ENCODE data around the gene AFTPH.

AFTPH gene

GRCh38 chr2:64542071-64543007, 18.2 kb downstream of the AFTPH start:
- no peak for DNase-seq (ENCODE audit: low spot score)

- DNase-seq (ENCODE audit: low spot score): no peak
These were observed 19.0 kb downstream of the AFTPH start for GRCh38 chr2:64543008-64543697.

GRCh38 chr2:64548761-64549160, 24.6 kb downstream of the AFTPH start:
- no peak for DNase-seq (ENCODE audit: low spot score)

- no peak for DNase-seq (ENCODE audit: low spot score)
These were observed 25.9 kb downstream of the AFTPH start for GRCh38 chr2:64550042-64550441.

- DNase-seq (ENCODE audit: low spot score): no peak
These were observed 27.7 kb downstream of the AFTPH start for GRCh38 chr2:64551851-64552250.

GRCh38 chr2:64554117-64554516, 30.0 kb downstream of the AFTPH start:
- DNase-seq (ENCODE audit: low spot score): no peak

DNA sequence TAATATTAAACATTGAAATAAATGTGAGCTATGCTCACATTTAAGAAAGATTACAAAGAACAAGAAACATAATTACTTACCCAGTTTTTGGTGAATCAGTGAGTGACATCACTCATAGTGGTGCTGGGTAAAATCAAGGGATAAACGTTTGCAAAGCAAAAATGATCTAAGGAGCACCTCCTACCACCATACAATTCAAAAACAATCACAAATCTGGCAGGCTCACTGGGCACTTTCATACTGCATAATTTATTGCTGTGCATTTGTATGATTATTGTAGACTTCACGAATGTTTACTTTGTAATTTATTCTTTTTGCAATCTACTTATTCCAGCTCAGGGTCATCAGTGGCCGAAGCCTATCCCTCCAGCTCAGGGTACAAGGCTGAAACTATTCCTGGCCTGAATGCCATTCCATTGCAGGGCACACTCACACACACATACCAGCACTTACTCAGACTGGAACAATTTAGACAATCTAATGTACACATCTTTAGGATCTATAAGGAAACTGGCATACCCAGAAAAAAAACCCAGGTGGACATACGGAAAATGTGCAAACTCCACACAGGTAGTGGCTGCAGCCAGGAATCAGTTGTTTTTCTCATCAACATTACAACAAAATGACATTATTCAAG, 34.4 kb downstream of the AFTPH start:
- DNase-seq (ENCODE audit: low spot score): no peak

DNA sequence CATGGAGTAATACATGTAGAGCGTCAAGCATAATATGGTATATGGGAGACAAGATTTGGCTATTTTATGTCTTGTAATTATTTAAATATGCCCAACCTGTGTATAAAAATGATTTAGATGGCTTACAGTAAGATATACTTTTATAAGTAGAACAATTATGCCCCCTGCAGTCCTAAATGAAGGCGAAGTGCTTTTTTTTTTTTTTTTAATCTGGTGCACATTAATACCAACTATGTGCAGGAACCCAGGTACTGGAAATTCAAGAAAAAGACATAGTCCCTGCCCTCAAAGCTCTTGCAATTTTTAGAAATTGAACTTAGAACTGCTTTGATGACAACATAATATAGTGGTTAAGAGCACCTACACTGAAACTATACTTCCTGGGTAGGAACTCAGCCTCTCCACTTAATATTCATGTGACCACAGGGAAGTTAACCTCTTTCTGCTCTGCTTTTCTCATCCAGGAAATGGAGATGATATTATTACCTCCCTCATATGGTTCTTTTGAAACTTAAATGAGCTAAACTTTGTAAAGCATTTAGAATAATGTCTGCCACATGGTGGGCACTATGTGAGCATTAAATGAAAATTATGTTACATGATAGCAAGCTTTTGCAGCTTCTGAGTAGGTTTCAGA, 38.1 kb downstream of the AFTPH start:
- DNase-seq (ENCODE audit: low spot score): no peak

DNA sequence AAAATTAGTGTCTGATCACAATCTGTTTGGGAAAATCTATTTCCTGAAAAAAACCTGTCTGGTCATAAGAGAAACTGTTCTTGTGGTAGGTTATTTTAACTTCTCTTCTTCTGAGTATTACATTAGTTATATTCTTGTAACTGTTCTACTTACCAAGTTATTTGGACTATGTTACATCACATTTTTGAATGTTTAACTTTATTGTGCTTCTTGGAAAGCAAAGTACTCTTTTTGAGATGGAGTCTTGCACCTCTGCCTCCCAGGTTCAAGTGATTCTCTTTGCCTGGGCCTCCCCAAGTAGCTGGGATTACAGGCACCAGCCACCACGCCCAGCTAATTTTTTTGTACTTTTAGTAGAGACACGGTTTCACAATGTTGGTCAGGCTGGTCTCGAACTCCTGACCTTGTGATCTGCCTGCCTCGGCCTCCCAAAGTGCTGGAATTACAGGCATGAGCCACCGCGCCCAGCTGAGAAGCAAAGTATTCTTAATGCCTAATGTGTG, 39.4 kb downstream of the AFTPH start:
- DNase-seq (ENCODE audit: low spot score): no peak

DNA sequence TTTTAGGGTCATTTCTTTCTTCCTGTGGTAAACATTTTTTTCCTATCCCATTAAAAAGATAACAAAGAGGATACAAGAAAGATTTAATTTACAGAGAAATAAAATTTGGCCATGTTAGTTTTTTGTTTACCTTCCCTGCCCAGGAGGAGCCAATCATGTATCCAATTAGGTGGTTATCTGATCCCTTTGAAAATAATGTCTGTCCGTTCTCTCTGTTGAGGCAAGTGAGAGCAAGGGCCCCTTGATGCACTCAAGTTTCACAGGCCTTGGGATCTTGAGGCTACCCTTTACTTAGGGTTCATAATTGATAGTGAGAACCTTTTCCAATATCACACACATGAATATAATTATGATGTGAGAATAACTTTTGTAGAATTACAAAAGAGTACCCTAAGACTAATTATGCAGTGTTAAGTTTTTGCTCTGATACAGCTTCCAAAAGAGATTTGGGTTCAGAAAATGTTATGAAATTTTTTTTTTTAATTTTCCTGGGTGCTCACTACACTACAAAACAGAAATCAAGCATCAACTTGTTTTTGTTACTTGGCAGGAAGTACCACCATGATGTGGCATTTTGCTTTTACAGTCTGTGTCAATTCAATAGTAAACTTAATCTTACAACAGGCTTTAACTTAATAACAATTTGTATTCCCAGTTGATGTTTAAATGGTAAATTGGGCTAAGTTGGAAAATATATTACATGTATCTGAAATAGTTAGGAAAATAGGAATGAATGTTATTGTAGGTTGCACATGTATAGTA, 42.0 kb downstream of the AFTPH start:
- peak; percentile 22 for DNase-seq (ENCODE audit: low spot score)

DNA sequence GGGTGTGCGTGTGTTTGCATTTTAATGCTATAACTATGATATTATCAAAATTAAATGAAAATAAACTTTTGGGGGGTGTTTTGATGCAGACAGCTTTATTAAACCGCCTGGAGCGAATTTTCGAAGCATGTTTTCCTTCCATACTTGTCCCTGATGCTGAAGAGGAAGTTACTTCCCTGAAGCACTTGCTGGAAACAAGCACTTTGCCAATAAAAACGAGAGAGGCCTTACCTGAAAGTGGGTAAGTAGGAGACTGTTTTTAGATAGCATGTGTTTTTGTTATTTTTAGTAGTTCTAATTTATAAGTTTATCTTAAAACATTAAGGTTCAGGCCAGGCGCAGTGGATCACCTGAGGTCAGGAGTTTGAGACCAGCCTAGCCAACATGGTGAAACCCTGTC, 43.3 kb downstream of the AFTPH start:
- no peak for DNase-seq (ENCODE audit: low spot score)

DNA sequence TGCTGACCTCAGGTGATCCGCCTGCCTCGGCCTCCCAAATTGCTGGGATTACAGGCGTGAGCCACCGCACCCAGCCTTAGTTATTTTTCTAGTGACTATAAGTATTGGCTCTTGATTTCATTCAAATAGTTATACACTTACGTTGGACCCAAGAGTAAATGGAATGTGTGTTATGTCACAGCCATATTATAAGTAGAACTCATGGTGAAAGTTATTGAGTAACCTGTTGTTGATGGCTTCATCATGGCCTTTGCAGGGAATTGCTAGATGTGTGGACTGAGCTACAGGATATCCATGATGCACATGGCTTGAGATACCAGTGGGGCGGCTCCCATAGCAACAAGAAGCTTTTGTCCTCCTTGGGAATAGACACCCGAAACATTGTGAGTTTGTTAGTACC, 44.7 kb downstream of the AFTPH start:
- DNase-seq (ENCODE audit: low spot score): no peak

DNA sequence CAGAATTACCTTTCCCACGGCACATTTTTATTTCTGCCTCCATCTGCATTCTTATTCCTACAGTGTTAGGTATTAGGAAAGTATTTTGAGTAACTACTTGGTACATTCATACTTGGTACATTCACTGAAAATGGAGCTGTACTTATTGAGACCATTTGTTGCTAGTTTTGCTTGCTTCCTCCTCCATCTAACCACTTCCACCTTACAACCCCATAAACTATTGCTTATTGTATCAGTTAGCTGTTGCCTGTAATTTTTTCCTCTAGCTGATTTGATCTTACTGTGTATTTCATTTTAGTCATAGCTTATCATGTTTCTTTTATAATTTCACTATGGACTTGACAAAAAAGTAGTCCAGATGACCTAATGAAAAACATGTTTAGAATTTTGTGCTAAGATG, 50.7 kb downstream of the AFTPH start:
- DNase-seq (ENCODE audit: low spot score): no peak

DNA sequence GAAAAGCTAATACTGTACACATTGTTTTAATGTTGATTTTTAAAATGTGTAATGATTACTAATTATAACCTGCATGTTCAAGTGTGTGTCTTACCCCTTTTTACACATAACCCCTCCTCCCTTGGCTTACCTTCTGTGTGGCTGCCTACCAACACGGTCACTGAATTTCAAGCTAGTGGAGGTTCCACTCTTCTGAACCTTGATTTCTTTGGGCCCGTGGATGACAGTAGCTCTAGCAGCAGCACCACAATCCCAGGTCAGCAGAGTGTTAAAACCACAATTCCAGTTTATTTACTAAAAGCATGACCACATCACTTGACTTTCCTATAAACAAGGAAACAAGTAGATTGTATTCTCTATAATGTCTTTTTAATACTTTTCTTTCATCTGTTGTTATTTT, 56.9 kb downstream of the AFTPH start:
- no peak for DNase-seq (ENCODE audit: low spot score)

DNA sequence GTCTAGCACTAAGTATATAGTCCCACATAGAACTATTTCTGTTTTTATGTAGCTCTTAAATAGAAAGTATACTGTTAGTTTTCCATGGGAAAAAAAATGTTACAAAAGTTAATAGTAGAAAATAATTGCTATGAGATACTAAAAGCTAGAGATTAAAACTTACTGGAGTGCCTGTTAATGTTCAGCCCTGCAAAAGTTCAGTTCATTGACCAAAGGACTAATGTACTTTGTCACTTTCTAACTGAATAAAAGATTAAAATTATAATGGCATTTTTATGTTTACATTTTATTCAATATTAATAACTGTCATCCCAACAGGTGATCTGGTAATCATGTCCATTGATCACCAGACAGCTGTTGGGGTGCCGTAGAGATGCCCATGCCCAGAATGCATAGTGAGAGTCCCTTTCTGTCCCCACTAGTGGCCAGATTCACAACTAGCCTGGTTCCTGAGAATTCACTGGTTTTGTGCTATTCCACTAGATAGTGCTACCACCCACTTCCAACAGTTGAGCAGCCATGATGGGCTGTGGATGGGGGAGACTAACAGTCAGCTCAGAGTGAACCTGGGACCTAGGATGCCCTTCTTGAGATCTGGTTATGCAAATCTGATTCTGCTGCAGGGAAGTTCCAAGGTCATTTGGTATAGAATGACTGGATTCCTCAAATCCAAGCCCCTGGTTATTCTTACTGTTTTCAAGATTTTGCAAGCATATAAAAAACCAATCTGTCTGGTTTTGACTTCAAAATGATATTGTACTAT, 57.8 kb downstream of the AFTPH start:
- no peak for DNase-seq (ENCODE audit: low spot score)

- DNase-seq (ENCODE audit: low spot score): no peak
These were observed 58.7 kb downstream of the AFTPH start for GRCh38 chr2:64582774-64583340.

- no peak for DNase-seq (ENCODE audit: low spot score)
These were observed 61.9 kb downstream of the AFTPH start for GRCh38 chr2:64586054-64586453.

DNA sequence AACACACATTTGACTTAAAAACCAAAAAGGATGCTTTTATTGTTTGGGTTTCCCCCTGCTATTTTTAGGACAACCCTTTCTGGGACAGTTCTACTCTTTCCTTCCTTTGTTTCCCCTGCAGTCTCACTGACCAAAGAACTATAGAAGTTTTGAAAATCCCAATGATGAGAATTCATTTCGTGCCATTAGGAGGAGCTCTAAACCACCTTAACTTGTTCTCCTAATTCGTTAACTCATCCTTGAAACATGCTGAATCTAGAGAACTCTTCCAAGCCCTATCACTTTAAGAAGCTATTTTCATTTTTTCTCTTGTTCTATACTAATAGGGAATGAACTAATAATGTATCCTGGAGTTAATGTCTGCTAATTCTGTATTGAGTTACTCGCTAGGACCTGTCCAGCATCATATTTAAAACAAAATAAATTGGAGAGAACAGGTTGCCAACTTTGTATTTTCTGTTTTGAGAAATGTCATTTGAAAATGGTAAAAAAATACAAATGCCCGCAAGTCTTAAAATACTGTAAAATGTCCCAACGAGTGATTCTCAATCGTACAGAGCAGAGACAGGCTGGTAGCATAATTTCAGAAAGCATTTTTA, 62.9 kb downstream of the AFTPH start:
- DNase-seq (ENCODE audit: low spot score): peak; percentile 13

DNA sequence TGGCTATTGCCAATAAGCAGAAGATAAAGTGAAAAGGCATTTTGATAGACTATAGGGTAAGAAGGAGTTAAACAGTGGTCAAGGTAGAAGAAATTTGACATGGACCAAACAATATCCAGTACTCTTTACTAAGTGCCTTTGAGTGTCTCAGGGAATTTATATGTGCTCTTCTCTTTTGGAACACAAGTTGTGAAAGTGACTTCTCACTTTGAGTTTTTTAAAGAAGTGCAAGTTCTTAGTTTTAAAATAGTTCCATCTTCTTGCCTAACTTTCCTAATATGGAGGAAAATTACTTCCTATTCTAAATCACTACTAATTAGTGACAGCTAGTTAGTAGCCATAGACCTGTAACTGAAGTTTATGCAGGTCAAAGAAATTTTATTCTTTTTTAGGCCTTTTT, 63.4 kb downstream of the AFTPH start:
- no peak for DNase-seq (ENCODE audit: low spot score)

DNA sequence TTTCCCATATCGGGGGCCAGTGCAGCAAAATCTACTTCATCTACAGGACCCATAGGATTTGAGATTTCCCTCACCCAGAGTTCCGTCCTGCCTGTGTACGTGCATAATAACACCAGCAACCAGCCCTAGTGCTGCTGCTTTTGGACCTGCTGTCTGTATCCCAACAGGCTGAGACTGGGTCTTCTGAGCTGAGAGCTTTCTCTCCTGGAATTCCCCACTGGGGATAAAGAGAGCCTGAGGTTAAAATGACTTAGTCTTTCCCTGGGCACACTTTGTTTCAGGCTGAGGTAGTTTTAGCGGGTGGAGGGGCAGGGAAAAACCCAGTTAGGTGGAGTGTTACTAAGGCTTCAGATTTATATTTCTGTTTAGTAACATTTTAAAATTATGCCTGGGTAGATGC, 67.1 kb downstream of the AFTPH start:
- DNase-seq (ENCODE audit: low spot score): peak; percentile 7

Data from activated CD4-positive, alpha-beta T cell treated with anti-CD3 and anti-CD28 coated beads, Interleukin-2, Interleukin-4, amounts not matched to agents 100 ng/mL and 50 ng/mL, durations not matched to agents 16 hours and 8 hours (primary cell).